Activated T-cell treated with anti-CD3 and anti-CD28 coated beads for 1 hour (primary cell): ENCODE measurements around the gene RPS3A.
"Not testable (repeated sequence)": the region's sequence is repeated elsewhere in the genome, so short reads cannot be mapped to it uniquely, and the experiment has no call there.

Experiments
- DNase-seq: peaks from one replicate; pipeline ENCODE4 v3.0.0-alpha.2; 2020; ENCODE audit warnings: low read depth

RPS3A gene

GRCh38 chr4:151114986-151115385 is 15.6 kb downstream of the RPS3A start:
- DNase-seq: no peak

GRCh38 chr4:151117371-151117962 is 18.0 kb downstream of the RPS3A start:
- peak; percentile 31 for DNase-seq

- no peak for DNase-seq
These were observed 30.4 kb downstream of the RPS3A start for GRCh38 chr4:151129796-151130195.

GRCh38 chr4:151133311-151133710 is 33.9 kb downstream of the RPS3A start:
- DNase-seq: no peak

GRCh38 chr4:151136048-151136447 is 36.6 kb downstream of the RPS3A start:
- DNase-seq: not testable (repeated sequence)

- no peak for DNase-seq
These were observed 40.4 kb downstream of the RPS3A start for GRCh38 chr4:151139814-151140213.

GRCh38 chr4:151142758-151143157 is 43.3 kb downstream of the RPS3A start:
- DNase-seq: no peak

GRCh38 chr4:151143162-151143561 is 43.7 kb downstream of the RPS3A start:
- DNase-seq: no peak

- no peak for DNase-seq
These were observed 44.4 kb downstream of the RPS3A start for GRCh38 chr4:151143811-151144210.

- DNase-seq: no peak
These were observed 45.1 kb downstream of the RPS3A start for GRCh38 chr4:151144329-151145072.

- no peak for DNase-seq
These were observed 47.6 kb downstream of the RPS3A start for GRCh38 chr4:151147000-151147399.

GRCh38 chr4:151148261-151148660 is 48.8 kb downstream of the RPS3A start:
- no peak for DNase-seq

- DNase-seq: no peak
These were observed 51.6 kb downstream of the RPS3A start for GRCh38 chr4:151150821-151151580.

GRCh38 chr4:151152028-151152427 is 52.6 kb downstream of the RPS3A start:
- no peak for DNase-seq

- DNase-seq: no peak
These were observed 54.2 kb downstream of the RPS3A start for GRCh38 chr4:151153585-151153984.
